ENCODE measurements around the gene SNX3. TPM values are rescaled to one million over a fixed set of nuclear protein-coding genes. Genes with fewer than 3 reads are reported as not detected.

Gene SNX3
- total RNA-seq, 2 experiments from 2014 or later: 72.9 to 88.6 TPM

DNA sequence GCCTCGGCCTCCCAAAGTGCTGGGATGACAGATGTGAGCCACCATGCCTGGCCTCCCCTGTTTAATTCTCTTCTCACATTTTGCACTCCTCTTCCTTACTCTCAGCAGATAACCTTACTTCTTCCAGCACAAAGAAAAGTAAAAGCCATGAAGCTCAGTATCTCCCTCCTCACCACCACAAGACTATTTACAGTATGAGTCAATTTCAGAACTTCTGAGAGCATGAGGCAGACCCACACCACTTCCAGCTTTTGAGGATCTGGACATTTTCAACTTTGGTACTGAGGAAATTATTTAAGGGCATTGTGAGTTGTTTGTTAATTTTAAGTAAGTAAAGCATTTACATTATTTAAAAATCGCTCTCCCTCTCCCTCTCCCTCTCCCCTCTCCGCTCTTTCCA is 8.0 kb upstream of the SNX3 start:
- no peaks in the 10 kb centered on the region for H3K79me2 ChIP-seq (ENCODE audit: insufficient read depth, low read depth, low read length)
- ChIA-PET POLR2A (no interaction called here), CTCF (ENCODE audit: unreplicated experiment) (no interaction called here)
- no peaks in the 10 kb centered on the region for H3K9me2 ChIP-seq (ENCODE audit: insufficient read depth, low read length)
- DNase-seq (ENCODE audit: low spot score): no peak
- H3K4me1 ChIP-seq (ENCODE audit: insufficient read depth, low read length, poor library complexity, severe bottlenecking): no peaks in the 10 kb centered on the region
- no peak overlapping the region for H3K4me3 ChIP-seq (ENCODE audit: low read depth, low read length, poor library complexity, severe bottlenecking)
- TF ChIP-seq EZH2phosphoT487 (IDR thresholded peaks at IDR 0.05; ENCODE audit: borderline replicate concordance, low read depth, low read length): no peak
- TF ChIP-seq, protein P1, sequence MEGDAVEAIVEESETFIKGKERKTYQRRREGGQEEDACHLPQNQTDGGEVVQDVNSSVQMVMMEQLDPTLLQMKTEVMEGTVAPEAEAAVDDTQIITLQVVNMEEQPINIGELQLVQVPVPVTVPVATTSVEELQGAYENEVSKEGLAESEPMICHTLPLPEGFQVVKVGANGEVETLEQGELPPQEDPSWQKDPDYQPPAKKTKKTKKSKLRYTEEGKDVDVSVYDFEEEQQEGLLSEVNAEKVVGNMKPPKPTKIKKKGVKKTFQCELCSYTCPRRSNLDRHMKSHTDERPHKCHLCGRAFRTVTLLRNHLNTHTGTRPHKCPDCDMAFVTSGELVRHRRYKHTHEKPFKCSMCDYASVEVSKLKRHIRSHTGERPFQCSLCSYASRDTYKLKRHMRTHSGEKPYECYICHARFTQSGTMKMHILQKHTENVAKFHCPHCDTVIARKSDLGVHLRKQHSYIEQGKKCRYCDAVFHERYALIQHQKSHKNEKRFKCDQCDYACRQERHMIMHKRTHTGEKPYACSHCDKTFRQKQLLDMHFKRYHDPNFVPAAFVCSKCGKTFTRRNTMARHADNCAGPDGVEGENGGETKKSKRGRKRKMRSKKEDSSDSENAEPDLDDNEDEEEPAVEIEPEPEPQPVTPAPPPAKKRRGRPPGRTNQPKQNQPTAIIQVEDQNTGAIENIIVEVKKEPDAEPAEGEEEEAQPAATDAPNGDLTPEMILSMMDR (conservative IDR thresholded peaks at IDR 0.05; ENCODE audit: low read length): no peak
- H2AFZ ChIP-seq (ENCODE audit: low read length): no peak overlapping the region
- intact Hi-C loops (cut with micrococcal nuclease; ENCODE audit: unreplicated experiment): loop anchor here (10.0 kb wide), 2 partner anchors 314 to 636 kb away; partner anchors contain the start of gene SEC63
- no peak overlapping the region for H3K27ac ChIP-seq (ENCODE audit: low read depth, low read length, poor library complexity, severe bottlenecking)
- BruUV-seq (replicated peaks): no TSS peak
- no peaks in the 10 kb centered on the region for H3K36me3 ChIP-seq (ENCODE audit: insufficient read depth, low read length)
- H3K4me2 ChIP-seq (ENCODE audit: low read length): no peak overlapping the region
- H3K9me3 ChIP-seq (ENCODE audit: low read length): no peaks in the 10 kb centered on the region
- no peaks in the 10 kb centered on the region for H4K20me1 ChIP-seq (ENCODE audit: insufficient read depth, low read length)

DNA sequence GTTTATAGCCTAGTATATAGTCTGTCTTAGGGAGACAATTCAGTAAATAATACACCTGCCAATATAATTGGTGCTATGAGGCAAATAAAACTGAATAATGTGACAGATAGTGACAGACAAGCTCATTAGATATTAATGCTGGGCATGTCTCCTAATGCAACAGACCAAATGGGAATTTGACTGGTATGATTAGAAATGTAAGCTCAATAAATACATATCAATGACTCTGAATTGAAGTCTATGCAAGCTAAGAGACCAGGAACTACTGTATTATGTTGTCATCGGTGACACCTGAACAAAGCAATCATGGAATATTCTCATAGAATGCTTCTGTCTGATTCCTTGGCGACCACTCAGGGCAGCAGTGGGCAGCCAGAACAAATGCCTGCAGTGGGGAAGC is 2.5 kb upstream of the SNX3 start:
- no peak for DNase-seq (ENCODE audit: low spot score)
- no TSS peak for BruUV-seq (replicated peaks)
- no peak overlapping the region for H3K4me3 ChIP-seq (ENCODE audit: low read depth, low read length, poor library complexity, severe bottlenecking)
- H4K20me1 ChIP-seq (ENCODE audit: insufficient read depth, low read length): no peaks in the 10 kb centered on the region
- POLR2A ChIA-PET: interaction anchor here (0.9 kb wide), 1 partner anchor 44 kb away, joined by 3 read pairs; no protein-coding TSS in a partner anchor
- no peaks in the 10 kb centered on the region for H3K9me2 ChIP-seq (ENCODE audit: insufficient read depth, low read length)
- H3K79me2 ChIP-seq (ENCODE audit: insufficient read depth, low read depth, low read length): peaks cover 25% of the 10 kb centered on the region
- intact Hi-C loops (cut with micrococcal nuclease; ENCODE audit: unreplicated experiment): loop anchor here (10.0 kb wide), 2 partner anchors 309 to 641 kb away; partner anchors contain the start of gene SEC63
- H3K4me2 ChIP-seq (ENCODE audit: low read length): no peak overlapping the region
- H3K27ac ChIP-seq (ENCODE audit: low read depth, low read length, poor library complexity, severe bottlenecking): no peak overlapping the region
- H3K4me1 ChIP-seq (ENCODE audit: insufficient read depth, low read length, poor library complexity, severe bottlenecking): peaks cover 23% of the 10 kb centered on the region
- CTCF ChIA-PET (ENCODE audit: unreplicated experiment): no interaction called here
- peaks cover 3% of the 10 kb centered on the region; the same call in 1 of the 2 replicates for H3K36me3 ChIP-seq (ENCODE audit: insufficient read depth, low read length)
- H3K9me3 ChIP-seq (ENCODE audit: low read length): no peaks in the 10 kb centered on the region
- TF ChIP-seq, protein P1 (conservative IDR thresholded peaks at IDR 0.05; ENCODE audit: low read length): no peak
- TF ChIP-seq EZH2phosphoT487 (IDR thresholded peaks at IDR 0.05; ENCODE audit: borderline replicate concordance, low read depth, low read length): no peak
- no peak overlapping the region for H2AFZ ChIP-seq (ENCODE audit: low read length)

DNA sequence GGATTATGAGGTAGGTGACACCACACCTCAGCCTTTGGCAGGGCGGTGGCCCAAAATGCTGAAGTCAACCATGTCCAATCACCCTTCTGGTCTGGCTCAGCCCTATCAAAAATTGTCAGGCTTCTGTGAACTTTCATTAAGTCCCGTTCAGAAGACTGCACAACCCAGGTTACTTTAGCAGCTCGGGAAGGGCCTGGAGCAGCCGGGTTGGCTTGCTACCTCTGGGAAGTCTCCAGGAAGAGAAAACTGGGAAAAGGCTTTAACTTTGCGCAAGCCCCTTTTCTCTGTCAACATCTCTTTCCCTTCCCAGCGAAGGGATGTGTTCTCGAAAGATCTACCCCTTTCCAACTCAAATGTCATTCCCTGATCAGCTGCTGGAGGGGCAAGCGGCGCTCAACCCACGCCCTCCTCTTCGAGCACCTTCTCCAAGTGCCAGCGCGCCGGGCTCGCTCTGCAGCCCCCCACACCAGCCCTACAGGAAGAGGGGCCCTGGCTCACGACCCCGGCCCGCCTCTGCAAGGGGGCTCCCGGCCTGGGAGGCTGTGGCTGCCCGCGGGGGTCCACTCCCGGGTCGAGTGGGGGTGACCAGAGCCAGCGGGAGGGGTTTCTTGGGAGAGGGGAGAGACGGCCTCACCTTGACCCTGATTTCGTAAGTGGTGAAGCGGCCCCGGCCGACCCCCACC is 573 bp downstream of the SNX3 start:
- no TSS peak for BruUV-seq (replicated peaks)
- H3K27ac ChIP-seq (ENCODE audit: low read depth, low read length, poor library complexity, severe bottlenecking): peak overlapping the region; percentile 73
- H3K79me2 ChIP-seq (ENCODE audit: insufficient read depth, low read depth, low read length): peaks cover 56% of the 10 kb centered on the region
- peak overlapping the region; percentile 95 for H3K4me3 ChIP-seq (ENCODE audit: low read depth, low read length, poor library complexity, severe bottlenecking)
- intact Hi-C loops (cut with micrococcal nuclease; ENCODE audit: unreplicated experiment): loop anchor here (10.0 kb wide), 2 partner anchors 305 to 645 kb away; partner anchors contain the start of gene SEC63
- H3K9me3 ChIP-seq (ENCODE audit: low read length): no peaks in the 10 kb centered on the region
- H3K36me3 ChIP-seq (ENCODE audit: insufficient read depth, low read length): peaks cover 32% of the 10 kb centered on the region
- H3K9me2 ChIP-seq (ENCODE audit: insufficient read depth, low read length): no peaks in the 10 kb centered on the region
- H4K20me1 ChIP-seq (ENCODE audit: insufficient read depth, low read length): peaks cover 8% of the 10 kb centered on the region
- peaks cover 47% of the 10 kb centered on the region for H3K4me1 ChIP-seq (ENCODE audit: insufficient read depth, low read length, poor library complexity, severe bottlenecking)
- no peak for TF ChIP-seq EZH2phosphoT487 (IDR thresholded peaks at IDR 0.05; ENCODE audit: borderline replicate concordance, low read depth, low read length)
- TF ChIP-seq, protein P1 (conservative IDR thresholded peaks at IDR 0.05; ENCODE audit: low read length): no peak; the same call in 1 of the 2 replicates
- H2AFZ ChIP-seq (ENCODE audit: low read length): peak overlapping the region; percentile 97
- DNase-seq (ENCODE audit: low spot score): peak; percentile 65
- CTCF ChIA-PET (ENCODE audit: unreplicated experiment): no interaction called here
- POLR2A ChIA-PET: interaction anchor here (0.8 to 1.6 kb wide), 4 partner anchors 20 to 50 kb away, joined by 3 to 6 read pairs (median 4); no protein-coding TSS in a partner anchor
- peak overlapping the region; percentile 86 for H3K4me2 ChIP-seq (ENCODE audit: low read length)
